ENCODE results near the gene TBL1XR1. TPM values are rescaled to one million over a fixed set of nuclear protein-coding genes. Genes with fewer than 3 reads are reported as not detected.

TBL1XR1 gene
- total and polyA plus RNA-seq, 4 donors: 24.1 to 203 (median 77.4) TPM

DNA sequence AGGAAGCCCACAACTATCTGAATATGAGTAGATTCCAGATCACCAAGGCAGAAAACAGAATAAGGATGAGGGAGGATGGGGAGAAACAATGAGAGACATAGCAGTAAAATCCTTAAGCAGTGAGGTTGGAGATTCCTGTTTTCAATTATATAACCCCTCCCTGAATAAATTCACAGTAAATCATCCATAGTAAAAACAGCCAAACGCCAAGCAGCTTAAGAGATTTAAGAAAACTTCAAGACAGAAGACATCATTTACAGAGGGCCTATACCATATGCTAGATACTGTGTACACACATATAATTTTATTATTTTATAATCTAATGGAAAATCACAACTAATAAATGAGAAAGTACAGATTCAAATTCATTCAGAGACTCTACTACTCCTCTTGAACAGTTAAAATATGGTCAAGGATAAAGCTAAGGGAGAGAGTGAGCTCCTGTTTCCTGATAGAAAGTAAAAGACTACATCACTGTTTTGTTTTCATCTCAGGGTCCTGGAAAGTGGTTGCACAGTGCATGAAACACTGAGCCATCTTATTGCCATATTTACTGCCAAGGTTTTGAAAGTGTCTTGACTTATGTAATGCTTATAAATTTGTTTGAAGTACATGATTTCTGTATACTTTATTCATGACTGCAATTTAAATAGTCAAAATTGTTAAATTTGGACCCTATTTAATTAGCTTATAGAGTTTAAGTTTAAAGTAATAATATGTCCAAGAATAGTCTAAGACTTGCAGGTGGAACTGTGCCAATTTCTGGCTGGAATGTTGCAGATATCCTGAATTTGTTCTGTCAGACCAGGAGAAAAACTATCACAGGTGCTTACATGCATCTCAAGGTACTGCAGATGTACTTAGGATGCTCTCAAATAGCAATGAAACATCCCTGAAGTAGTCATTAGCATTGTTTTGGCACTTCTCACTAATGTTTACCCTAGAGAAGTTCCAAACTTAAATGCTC lies 141.4 kb downstream of the TBL1XR1 start:
- DNase-seq (peak in 2 of 3 donors; percentile 34 to 48), ATAC-seq (ENCODE audit: insufficient read depth, low FRiP score) (no peak)
- 58 to 90% methylated on average over 1 of the region's 1 CpG for WGBS, 2 donors
- peaks cover 0 to 7% (median under 1%) of the 10 kb centered on the region in 4 donors for H3K36me3 ChIP-seq (ENCODE audit: control insufficient read depth in 4 of 4, insufficient read depth in 4 of 4, low read length in 4 of 4)
- H3K4me3 ChIP-seq: no peak overlapping the region
- TF ChIP-seq CTCF (IDR thresholded peaks at IDR 0.05; ENCODE audit: control extremely low read depth, extremely low read depth): no peak
- peaks cover 0 to 40% (median 12%) of the 10 kb centered on the region in 5 donors for H3K4me1 ChIP-seq (ENCODE audit: control insufficient read depth in 5 of 5, insufficient read depth in 5 of 5, low read length in 5 of 5)
- no peak overlapping the region for H3K9ac ChIP-seq (ENCODE audit: insufficient read depth in 1 of 2, low read length in 2 of 2)
- no peaks in the 10 kb centered on the region for H3K27me3 ChIP-seq (ENCODE audit: control insufficient read depth in 3 of 3, insufficient read depth in 3 of 3, low read length in 2 of 3)
- H3K9me3 ChIP-seq (ENCODE audit: control insufficient read depth in 4 of 4, insufficient read depth in 3 of 4, low read length in 3 of 4): no peaks in the 10 kb centered on the region
- H3K27ac ChIP-seq (ENCODE audit: low read depth in 1 of 2, low read length in 1 of 2): no peak overlapping the region

GRCh38 chr3:177053107-177053506 lies 144.2 kb downstream of the TBL1XR1 start:
- Histone ChIP-seq H3K9ac (ENCODE audit: insufficient read depth in 1 of 2, low read length in 2 of 2) (no peak overlapping the region), H3K4me3 (no peak overlapping the region), H3K36me3 (ENCODE audit: control insufficient read depth in 4 of 4, insufficient read depth in 4 of 4, low read length in 4 of 4) (peaks cover 1 to 19% (median 11%) of the 10 kb centered on the region in 4 donors), H3K27ac (ENCODE audit: low read depth in 1 of 2, low read length in 1 of 2) (peak overlapping the region in 1 of 2 donors; percentile 33), H3K27me3 (ENCODE audit: control insufficient read depth in 3 of 3, insufficient read depth in 3 of 3, low read length in 2 of 3) (no peaks in the 10 kb centered on the region), H3K4me1 (ENCODE audit: control insufficient read depth in 5 of 5, insufficient read depth in 5 of 5, low read length in 5 of 5) (peaks cover 0 to 23% (median 7%) of the 10 kb centered on the region in 5 donors), H3K9me3 (ENCODE audit: control insufficient read depth in 4 of 4, insufficient read depth in 3 of 4, low read length in 3 of 4) (no peaks in the 10 kb centered on the region)
- no peak for TF ChIP-seq CTCF (IDR thresholded peaks at IDR 0.05; ENCODE audit: control extremely low read depth, extremely low read depth)
- WGBS, 2 donors: 85 to 95% methylated on average over 2 of the region's 2 CpGs
- no peak for ATAC-seq (ENCODE audit: insufficient read depth, low FRiP score)
- DNase-seq: no peak

DNA sequence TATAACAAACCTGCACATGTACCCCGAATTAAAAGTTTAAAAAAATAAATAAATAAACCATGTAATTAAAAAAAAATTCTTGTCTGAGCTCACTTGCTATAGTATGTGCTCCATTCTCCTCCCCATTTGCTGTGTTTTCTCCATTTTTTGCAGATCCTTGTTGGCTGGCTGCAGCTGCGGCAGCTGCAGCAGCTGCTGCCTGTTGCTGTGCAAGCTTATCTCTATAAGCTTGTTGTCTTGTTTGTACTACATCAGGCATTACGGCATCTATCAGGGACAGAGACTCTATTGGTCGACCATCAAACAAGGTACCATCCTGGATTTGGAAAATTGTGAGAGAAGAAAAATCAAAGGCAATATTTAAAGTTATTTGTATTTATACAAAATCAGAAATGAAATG lies 145.9 kb downstream of the TBL1XR1 start:
- Histone ChIP-seq H3K4me3 (no peak overlapping the region), H3K36me3 (ENCODE audit: control insufficient read depth in 4 of 4, insufficient read depth in 4 of 4, low read length in 4 of 4) (peaks cover 4 to 26% (median 19%) of the 10 kb centered on the region in 4 donors), H3K27ac (ENCODE audit: low read depth in 1 of 2, low read length in 1 of 2) (peak overlapping the region in 1 of 2 donors; percentile 21), H3K4me1 (ENCODE audit: control insufficient read depth in 5 of 5, insufficient read depth in 5 of 5, low read length in 5 of 5) (peaks cover 0 to 7% (median 2%) of the 10 kb centered on the region in 5 donors), H3K27me3 (ENCODE audit: control insufficient read depth in 3 of 3, insufficient read depth in 3 of 3, low read length in 2 of 3) (no peaks in the 10 kb centered on the region), H3K9me3 (ENCODE audit: control insufficient read depth in 4 of 4, insufficient read depth in 3 of 4, low read length in 3 of 4) (no peaks in the 10 kb centered on the region), H3K9ac (ENCODE audit: insufficient read depth in 1 of 2, low read length in 2 of 2) (no peak overlapping the region)
- no peak for ATAC-seq (ENCODE audit: insufficient read depth, low FRiP score)
- DNase-seq: peak; percentile 63 to 82 (median 79)
- WGBS, 2 donors: 69 to 81% methylated on average over 4 of the region's 4 CpGs
- no peak for TF ChIP-seq CTCF (IDR thresholded peaks at IDR 0.05; ENCODE audit: control extremely low read depth, extremely low read depth)
